ENCODE results near the gene KLF8. TPM values are rescaled to one million over a fixed set of nuclear protein-coding genes. Genes with fewer than 3 reads are reported as not detected.

The KLF8 gene
- polyA plus RNA-seq, 3 donors = 0.34 to 1.5 TPM; not detected in 1

GRCh38 chrX:56219700-56220099 lies 12.5 kb upstream of the KLF8 start:
- H3K4me3 Mint-ChIP-seq = no peak overlapping the region
- Histone ChIP-seq H3K4me3 (replicated peaks in 1 of 3; ENCODE audit: low read depth in 2 of 3, low read length in 3 of 3) (no peak overlapping the region), H3K27ac (ENCODE audit: low read depth in 1 of 2, low read length in 2 of 2) (no peak overlapping the region), H3K36me3 (replicated peaks in 1 of 2; ENCODE audit: control insufficient read depth in 1 of 2, insufficient read depth in 2 of 2, low read length in 2 of 2) (no peaks in the 10 kb centered on the region), H4K20me1 (ENCODE audit: insufficient read depth, low read length) (no peaks in the 10 kb centered on the region), H3K4me1 (ENCODE audit: control insufficient read depth in 1 of 2, insufficient read depth in 2 of 2, low read length in 2 of 2) (no peaks in the 10 kb centered on the region), H3K79me2 (ENCODE audit: insufficient read depth, low read length) (no peaks in the 10 kb centered on the region), H2AFZ (ENCODE audit: insufficient read depth, low read depth, low read length, poor library complexity, severe bottlenecking) (no peak overlapping the region), H3K27me3 (ENCODE audit: control insufficient read depth in 2 of 2, insufficient read depth in 2 of 2, low read length in 2 of 2) (no peaks in the 10 kb centered on the region), H3K9me3 (replicated peaks in 1 of 2; ENCODE audit: control insufficient read depth in 1 of 2, insufficient read depth in 1 of 2, low read length in 2 of 2) (no peaks in the 10 kb centered on the region), H3K9ac (ENCODE audit: insufficient read depth, low read length, poor library complexity, severe bottlenecking) (no peak overlapping the region), H3K4me2 (replicated peaks; ENCODE audit: extremely low read depth, low read length, poor library complexity, severe bottlenecking) (no peak overlapping the region)
- intact Hi-C loops (cut with micrococcal nuclease) = no loop called here
- no peaks in the 10 kb centered on the region for H3K36me3 Mint-ChIP-seq
- H3K27me3 Mint-ChIP-seq (ENCODE audit: low read depth in 3 of 3) = no peaks in the 10 kb centered on the region
- TF ChIP-seq, protein P1, sequence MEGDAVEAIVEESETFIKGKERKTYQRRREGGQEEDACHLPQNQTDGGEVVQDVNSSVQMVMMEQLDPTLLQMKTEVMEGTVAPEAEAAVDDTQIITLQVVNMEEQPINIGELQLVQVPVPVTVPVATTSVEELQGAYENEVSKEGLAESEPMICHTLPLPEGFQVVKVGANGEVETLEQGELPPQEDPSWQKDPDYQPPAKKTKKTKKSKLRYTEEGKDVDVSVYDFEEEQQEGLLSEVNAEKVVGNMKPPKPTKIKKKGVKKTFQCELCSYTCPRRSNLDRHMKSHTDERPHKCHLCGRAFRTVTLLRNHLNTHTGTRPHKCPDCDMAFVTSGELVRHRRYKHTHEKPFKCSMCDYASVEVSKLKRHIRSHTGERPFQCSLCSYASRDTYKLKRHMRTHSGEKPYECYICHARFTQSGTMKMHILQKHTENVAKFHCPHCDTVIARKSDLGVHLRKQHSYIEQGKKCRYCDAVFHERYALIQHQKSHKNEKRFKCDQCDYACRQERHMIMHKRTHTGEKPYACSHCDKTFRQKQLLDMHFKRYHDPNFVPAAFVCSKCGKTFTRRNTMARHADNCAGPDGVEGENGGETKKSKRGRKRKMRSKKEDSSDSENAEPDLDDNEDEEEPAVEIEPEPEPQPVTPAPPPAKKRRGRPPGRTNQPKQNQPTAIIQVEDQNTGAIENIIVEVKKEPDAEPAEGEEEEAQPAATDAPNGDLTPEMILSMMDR (IDR thresholded peaks at IDR 0.05) = no peak
- H3K27ac Mint-ChIP-seq = no peak overlapping the region
- 40% methylated on average over 2 of the region's 4 CpGs for WGBS (ENCODE audit: insufficient coverage)
- no peak for DNase-seq
- H3K9me3 Mint-ChIP-seq = peaks cover 0 to 6% (median 3%) of the 10 kb centered on the region in 7 donors
- no peaks in the 10 kb centered on the region for H3K4me1 Mint-ChIP-seq

DNA sequence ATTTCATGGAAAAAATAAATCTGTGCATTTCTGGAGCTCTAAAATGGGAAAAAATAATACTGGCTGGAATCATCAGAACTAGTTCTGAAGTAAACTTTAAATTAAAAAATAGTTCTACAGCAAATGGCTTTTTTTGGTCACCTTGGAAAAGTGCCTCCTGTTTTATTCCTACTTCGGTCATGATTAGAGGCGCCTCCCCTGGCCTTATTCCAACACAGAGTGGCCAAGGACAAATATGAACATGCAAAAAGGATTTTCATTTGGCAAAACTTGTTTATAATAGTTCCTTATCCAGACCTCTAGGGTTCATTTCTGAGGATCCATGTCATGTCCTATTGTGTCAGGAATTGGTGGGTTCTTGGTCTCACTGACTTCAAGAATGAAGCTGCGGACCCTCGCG lies 11.1 kb upstream of the KLF8 start:
- H3K4me3 ChIP-seq (replicated peaks in 1 of 3; ENCODE audit: low read depth in 2 of 3, low read length in 3 of 3) = no peak overlapping the region
- H3K4me2 ChIP-seq (replicated peaks; ENCODE audit: extremely low read depth, low read length, poor library complexity, severe bottlenecking) = no peak overlapping the region
- TF ChIP-seq, protein P1 (IDR thresholded peaks at IDR 0.05) = no peak
- H3K79me2 ChIP-seq (ENCODE audit: insufficient read depth, low read length) = no peaks in the 10 kb centered on the region
- no CpG with 5 or more reads among the region's 5 CpGs for WGBS (ENCODE audit: insufficient coverage)
- Mint-ChIP-seq H3K4me3 (no peak overlapping the region), H3K27ac (no peak overlapping the region), H3K9me3 (peaks cover 0 to 6% (median 2%) of the 10 kb centered on the region in 7 donors), H3K36me3 (no peaks in the 10 kb centered on the region), H3K4me1 (no peaks in the 10 kb centered on the region), H3K27me3 (ENCODE audit: low read depth in 3 of 3) (peaks cover 0 to 2% (median 0%) of the 10 kb centered on the region in 3 donors)
- no peak overlapping the region for H3K9ac ChIP-seq (ENCODE audit: insufficient read depth, low read length, poor library complexity, severe bottlenecking)
- no peaks in the 10 kb centered on the region for H4K20me1 ChIP-seq (ENCODE audit: insufficient read depth, low read length)
- intact Hi-C loops (cut with micrococcal nuclease) = no loop called here
- no peak overlapping the region for H2AFZ ChIP-seq (ENCODE audit: insufficient read depth, low read depth, low read length, poor library complexity, severe bottlenecking)
- no peaks in the 10 kb centered on the region for H3K36me3 ChIP-seq (replicated peaks in 1 of 2; ENCODE audit: control insufficient read depth in 1 of 2, insufficient read depth in 2 of 2, low read length in 2 of 2)
- H3K4me1 ChIP-seq (ENCODE audit: control insufficient read depth in 1 of 2, insufficient read depth in 2 of 2, low read length in 2 of 2) = no peaks in the 10 kb centered on the region
- H3K27me3 ChIP-seq (ENCODE audit: control insufficient read depth in 2 of 2, insufficient read depth in 2 of 2, low read length in 2 of 2) = no peaks in the 10 kb centered on the region
- H3K9me3 ChIP-seq (replicated peaks in 1 of 2; ENCODE audit: control insufficient read depth in 1 of 2, insufficient read depth in 1 of 2, low read length in 2 of 2) = no peaks in the 10 kb centered on the region
- H3K27ac ChIP-seq (ENCODE audit: low read depth in 1 of 2, low read length in 2 of 2) = no peak overlapping the region
- no peak for DNase-seq
